ENCODE measurements around the gene MEGF10. TPM values are rescaled to one million over a fixed set of nuclear protein-coding genes. Genes with fewer than 3 reads are reported as not detected.

The MEGF10 gene
- total and polyA plus RNA-seq, 2 experiments from 2014 or later = not detected

- DNase-seq = no peak
- Histone ChIP-seq H3K79me2 (ENCODE audit: insufficient read depth) (no peaks in the 10 kb centered on the region), H3K9me2 (ENCODE audit: insufficient read depth) (no peaks in the 10 kb centered on the region), H3K4me2 (ENCODE audit: unreplicated experiment) (no peak overlapping the region), H4K20me1 (ENCODE audit: insufficient read depth) (no peaks in the 10 kb centered on the region), H3K4me1 (ENCODE audit: insufficient read depth) (no peaks in the 10 kb centered on the region), H3K4me3 (no peak overlapping the region), H3K9ac (no peak overlapping the region), H3F3A (ENCODE audit: insufficient read depth) (no peaks in the 10 kb centered on the region), H3K27me3 (replicated peaks; ENCODE audit: insufficient read depth) (peaks cover 16% of the 10 kb centered on the region; the same call in 1 of the 2 replicates), H2AFZ (no peak overlapping the region), H3K27ac (no peak overlapping the region), H3K36me3 (ENCODE audit: low read depth) (no peaks in the 10 kb centered on the region), H3K9me3 (ENCODE audit: low read depth) (no peaks in the 10 kb centered on the region)
- in situ Hi-C loops (cut with MboI) = no loop called here
- TF ChIP-seq EZH2 (IDR thresholded peaks at IDR 0.05; ENCODE audit: insufficient read depth, poor library complexity, severe bottlenecking) (no peak), EZH2phosphoT487 (IDR thresholded peaks at IDR 0.05; ENCODE audit: insufficient read depth, low read depth) (no peak)
- 0 to 10% methylated on average over 1 of the region's 1 CpG for WGBS, 2 experiments (ENCODE audit: low coverage in 1 of 2, low lambda C conversion rate in 2 of 2, missing lambda C conversion rate in 2 of 2)
These were observed 47.3 kb downstream of the MEGF10 start for GRCh38 chr5:127337876-127338275.

DNA sequence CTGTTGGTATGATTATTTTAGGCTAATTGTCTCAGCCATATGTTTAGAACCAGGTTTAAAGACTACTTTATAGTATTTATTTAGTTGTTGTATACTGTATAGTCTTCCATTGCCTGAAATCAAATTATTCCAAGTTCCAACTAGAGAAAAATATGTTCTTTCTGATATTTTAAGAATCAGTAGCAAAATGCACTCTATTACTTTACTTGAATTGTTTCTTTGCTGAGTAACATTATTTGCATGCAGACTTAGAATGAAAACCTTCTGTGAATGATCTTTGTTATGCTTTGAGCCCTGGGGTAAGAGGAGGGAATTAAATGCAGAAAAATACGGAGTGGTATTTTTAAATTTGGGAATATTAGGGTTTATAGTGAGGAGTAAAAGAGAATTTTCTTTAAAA, 47.9 kb downstream of the MEGF10 start:
- WGBS, 2 experiments (ENCODE audit: low coverage in 1 of 2, low lambda C conversion rate in 2 of 2, missing lambda C conversion rate in 2 of 2) = 34 to 37% methylated on average over 1 of the region's 1 CpG
- Histone ChIP-seq H3K4me2 (ENCODE audit: unreplicated experiment) (no peak overlapping the region), H3K4me1 (ENCODE audit: insufficient read depth) (no peaks in the 10 kb centered on the region)

GRCh38 chr5:127340606-127341005, 50.0 kb downstream of the MEGF10 start:
- H2AFZ ChIP-seq = no peak overlapping the region

More for the DNA sequence above, 47.9 kb downstream of the MEGF10 start:
- no peak overlapping the region for H3K9ac ChIP-seq
- H3K9me2 ChIP-seq (ENCODE audit: insufficient read depth) = no peaks in the 10 kb centered on the region
- no peaks in the 10 kb centered on the region for H3K36me3 ChIP-seq (ENCODE audit: low read depth)
- H4K20me1 ChIP-seq (ENCODE audit: insufficient read depth) = no peaks in the 10 kb centered on the region
- H3K27me3 ChIP-seq (replicated peaks; ENCODE audit: insufficient read depth) = peaks cover 16% of the 10 kb centered on the region; the same call in 1 of the 2 replicates
- no peak overlapping the region for H3K4me3 ChIP-seq
- H3K27ac ChIP-seq = no peak overlapping the region
- no peaks in the 10 kb centered on the region for H3K9me3 ChIP-seq (ENCODE audit: low read depth)
- H3K79me2 ChIP-seq (ENCODE audit: insufficient read depth) = no peaks in the 10 kb centered on the region
- no peaks in the 10 kb centered on the region for H3F3A ChIP-seq (ENCODE audit: insufficient read depth)
- no peak for TF ChIP-seq EZH2phosphoT487 (IDR thresholded peaks at IDR 0.05; ENCODE audit: insufficient read depth, low read depth)
- TF ChIP-seq EZH2 (IDR thresholded peaks at IDR 0.05; ENCODE audit: insufficient read depth, poor library complexity, severe bottlenecking) = no peak
- H2AFZ ChIP-seq = no peak overlapping the region
- in situ Hi-C loops (cut with MboI) = no loop called here
- DNase-seq = no peak

DNA sequence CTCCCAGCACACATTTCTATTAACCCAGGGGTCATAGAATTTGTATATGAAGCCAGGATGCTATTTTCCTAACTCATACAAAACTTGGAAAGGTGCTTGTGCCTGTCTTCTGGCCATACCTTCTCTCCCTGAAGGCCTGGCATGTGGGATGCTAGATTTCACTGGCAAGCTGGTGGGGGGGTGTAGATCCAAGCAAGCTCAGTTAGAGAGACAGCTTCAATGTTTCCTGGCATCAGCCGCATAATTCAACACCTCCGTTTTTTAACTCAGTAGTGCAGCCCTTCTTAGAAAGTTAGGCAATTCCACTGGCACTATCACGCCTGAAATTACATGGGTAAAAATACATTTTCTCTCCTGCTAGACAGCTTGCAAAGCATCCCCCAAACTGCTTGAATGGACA, 51.8 kb downstream of the MEGF10 start:
- DNase-seq = no peak
- H3K4me3 ChIP-seq = no peak overlapping the region
- no peaks in the 10 kb centered on the region for H4K20me1 ChIP-seq (ENCODE audit: insufficient read depth)
- H3K4me1 ChIP-seq (ENCODE audit: insufficient read depth) = no peaks in the 10 kb centered on the region
- in situ Hi-C loops (cut with MboI) = no loop called here
- WGBS, 2 experiments (ENCODE audit: low coverage in 1 of 2, low lambda C conversion rate in 2 of 2, missing lambda C conversion rate in 2 of 2) = 78 to 85% methylated on average over 3 of the region's 3 CpGs
- no peaks in the 10 kb centered on the region for H3K9me3 ChIP-seq (ENCODE audit: low read depth)
- no peak overlapping the region for H3K4me2 ChIP-seq (ENCODE audit: unreplicated experiment)
- H3K9ac ChIP-seq = no peak overlapping the region
- peaks cover 14% of the 10 kb centered on the region; the same call in 1 of the 2 replicates for H3K27me3 ChIP-seq (replicated peaks; ENCODE audit: insufficient read depth)
- H3K9me2 ChIP-seq (ENCODE audit: insufficient read depth) = no peaks in the 10 kb centered on the region
- H2AFZ ChIP-seq = no peak overlapping the region
- TF ChIP-seq EZH2 (IDR thresholded peaks at IDR 0.05; ENCODE audit: insufficient read depth, poor library complexity, severe bottlenecking) = no peak
- TF ChIP-seq EZH2phosphoT487 (IDR thresholded peaks at IDR 0.05; ENCODE audit: insufficient read depth, low read depth) = no peak
- no peaks in the 10 kb centered on the region for H3F3A ChIP-seq (ENCODE audit: insufficient read depth)
- no peak overlapping the region for H3K27ac ChIP-seq
- no peaks in the 10 kb centered on the region for H3K79me2 ChIP-seq (ENCODE audit: insufficient read depth)
- no peaks in the 10 kb centered on the region for H3K36me3 ChIP-seq (ENCODE audit: low read depth)

More at GRCh38 chr5:127340606-127341005, 50.0 kb downstream of the MEGF10 start:
- Histone ChIP-seq H3K27ac (no peak overlapping the region), H3K9ac (no peak overlapping the region), H3K79me2 (ENCODE audit: insufficient read depth) (no peaks in the 10 kb centered on the region), H3K4me1 (ENCODE audit: insufficient read depth) (no peaks in the 10 kb centered on the region), H3K9me3 (ENCODE audit: low read depth) (no peaks in the 10 kb centered on the region), H4K20me1 (ENCODE audit: insufficient read depth) (no peaks in the 10 kb centered on the region), H3K27me3 (replicated peaks; ENCODE audit: insufficient read depth) (peaks cover 14% of the 10 kb centered on the region; the same call in 1 of the 2 replicates), H3K4me2 (ENCODE audit: unreplicated experiment) (no peak overlapping the region), H3K4me3 (no peak overlapping the region), H3F3A (ENCODE audit: insufficient read depth) (no peaks in the 10 kb centered on the region), H3K9me2 (ENCODE audit: insufficient read depth) (no peaks in the 10 kb centered on the region), H3K36me3 (ENCODE audit: low read depth) (no peaks in the 10 kb centered on the region)
- DNase-seq = no peak
- TF ChIP-seq EZH2phosphoT487 (IDR thresholded peaks at IDR 0.05; ENCODE audit: insufficient read depth, low read depth) (no peak), EZH2 (IDR thresholded peaks at IDR 0.05; ENCODE audit: insufficient read depth, poor library complexity, severe bottlenecking) (no peak)
- 81 to 82% methylated on average over 4 of the region's 4 CpGs for WGBS, 2 experiments (ENCODE audit: low coverage in 1 of 2, low lambda C conversion rate in 2 of 2, missing lambda C conversion rate in 2 of 2)
- in situ Hi-C loops (cut with MboI) = no loop called here

GRCh38 chr5:127343313-127343712, 52.7 kb downstream of the MEGF10 start:
- Histone ChIP-seq H3K9me2 (ENCODE audit: insufficient read depth) (no peaks in the 10 kb centered on the region), H3K27ac (no peak overlapping the region), H3K9me3 (ENCODE audit: low read depth) (no peaks in the 10 kb centered on the region), H3K4me2 (ENCODE audit: unreplicated experiment) (no peak overlapping the region), H2AFZ (no peak overlapping the region), H3K36me3 (ENCODE audit: low read depth) (no peaks in the 10 kb centered on the region), H3F3A (ENCODE audit: insufficient read depth) (no peaks in the 10 kb centered on the region), H3K79me2 (ENCODE audit: insufficient read depth) (no peaks in the 10 kb centered on the region), H3K4me3 (no peak overlapping the region), H3K4me1 (ENCODE audit: insufficient read depth) (no peaks in the 10 kb centered on the region), H3K9ac (no peak overlapping the region), H4K20me1 (ENCODE audit: insufficient read depth) (no peaks in the 10 kb centered on the region), H3K27me3 (replicated peaks; ENCODE audit: insufficient read depth) (peaks cover 14% of the 10 kb centered on the region; the same call in 1 of the 2 replicates)
- no peak for TF ChIP-seq EZH2 (IDR thresholded peaks at IDR 0.05; ENCODE audit: insufficient read depth, poor library complexity, severe bottlenecking)
- no peak for TF ChIP-seq EZH2phosphoT487 (IDR thresholded peaks at IDR 0.05; ENCODE audit: insufficient read depth, low read depth)
- WGBS, 2 experiments (ENCODE audit: low coverage in 1 of 2, low lambda C conversion rate in 2 of 2, missing lambda C conversion rate in 2 of 2) = 75 to 79% methylated on average over 3 of the region's 3 CpGs
- in situ Hi-C loops (cut with MboI) = no loop called here
- no peak for DNase-seq

Measured in GM23248 (cell line).